Body of pancreas (tissue), 4 donors: ENCODE results near the gene C16orf78. TPM values are rescaled to one million over a fixed set of nuclear protein-coding genes. Genes with fewer than 3 reads are reported as not detected.

Experiments
- ATAC-seq: fragments of 150-250 bp; one replicate; pipeline ENCODE4 v1.9.1; 2016
- DNase-seq, 4 donors: peaks; one replicate each; pipeline ENCODE4 v3.0.0-alpha.2; 2019
- H3K27ac ChIP-seq, 4 donors: fragments of 200-600 bp; sonication (generic); 1 replicate in 3 of 4; 2 replicates in 1 of 4; pipeline versions ENCODE4 v1.5.1 to v1.6.1; 2016 to 2019; ENCODE audit warnings: mild to moderate bottlenecking in 1 of 4, mixed read lengths in 1 of 4, moderate library complexity in 1 of 4
- H3K27me3 ChIP-seq, 2 donors: fragments of 200-600 bp; sonication (generic); one replicate each; pipeline ENCODE4 v1.6.0; 2016; ENCODE audit warnings: mild to moderate bottlenecking in 1 of 2
- H3K36me3 ChIP-seq, 2 donors: fragments of 200-600 bp; sonication (generic); replicated peaks in 1 of 2; 2 replicates each; pipeline ENCODE4 v1.5.1; 2016; ENCODE audit warnings: low read depth in 2 of 2; ENCODE audit not compliant: insufficient read depth in 1 of 2
- H3K4me1 ChIP-seq: fragments of 200-600 bp; sonication (generic); one replicate; pipeline ENCODE4 v1.6.0; 2016
- H3K4me3 ChIP-seq, 2 donors: fragments of 200-600 bp; sonication (generic); 1 replicate in 1 of 2; 2 replicates in 1 of 2; pipeline ENCODE4 v1.5.1; 2016 to 2019
- H3K9me3 ChIP-seq, 3 donors: fragments of 200-600 bp; sonication (generic); 1 replicate in 2 of 3; 2 replicates in 1 of 3; pipeline ENCODE4 v1.5.1; 2016
- POLR2A ChIP-seq, 3 donors: fragments of 450-650 bp; IDR thresholded peaks; one replicate each; pipeline ENCODE4 v1.6.1; 2016; ENCODE audit warnings: antibody characterized with exemption in 3 of 3, mild to moderate bottlenecking in 2 of 3
- WGBS, 2 donors: methylation state at CpG; one replicate each; pipeline ENCODE4 v1.1.5; 2017; 5-methylcytosine and 5-hydroxymethylcytosine counted together
- intact Hi-C: fragments of 100-400 bp; cut with DNase I; formaldehyde crosslinking; loops from one replicate; pipeline ENCODE4 v1.15.1; 2023
- total RNA-seq, 2 donors: library from RNA; depleted of rRNA; stranded (reverse); fragments of >200 nt; gene quantifications; one replicate each; pipeline ENCODE4 v1.1.0, GENCODE V29; 2016
- TF ChIP-seq, protein P1 (sequence below), 7 experiments: fragments of 450-650 bp in 4 of 7; fragments of 200-600 bp in 3 of 7; sonication (generic) in 3 of 7; IDR thresholded peaks; one replicate each; pipeline ENCODE4 v1.5.1; 2016 to 2019; ENCODE audit warnings: antibody characterized with exemption in 7 of 7

C16orf78 gene
- total RNA-seq, 2 donors from 2014 or later = not detected

DNA sequence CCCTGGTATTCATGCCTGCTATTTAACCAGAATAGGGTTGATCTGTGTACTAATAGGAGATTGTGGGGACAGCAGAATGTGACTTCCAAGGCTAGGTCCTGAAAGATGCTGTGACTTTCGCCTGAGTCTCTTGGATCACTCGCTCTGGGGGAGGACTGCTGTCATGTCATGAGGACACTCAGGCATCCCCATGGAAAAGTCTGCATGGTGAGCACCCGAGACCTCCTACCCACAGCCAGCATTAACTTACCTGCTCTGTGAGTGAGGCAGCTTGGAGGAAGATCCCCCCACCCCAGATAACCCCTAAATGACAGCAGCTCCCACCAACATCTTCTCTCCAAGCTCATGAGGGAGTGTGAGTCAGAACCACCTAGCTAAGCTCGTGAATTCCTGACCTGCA lies 30.3 kb upstream of the C16orf78 start:
- no peak for TF ChIP-seq POLR2A (IDR thresholded peaks at IDR 0.05)
- TF ChIP-seq, protein P1, sequence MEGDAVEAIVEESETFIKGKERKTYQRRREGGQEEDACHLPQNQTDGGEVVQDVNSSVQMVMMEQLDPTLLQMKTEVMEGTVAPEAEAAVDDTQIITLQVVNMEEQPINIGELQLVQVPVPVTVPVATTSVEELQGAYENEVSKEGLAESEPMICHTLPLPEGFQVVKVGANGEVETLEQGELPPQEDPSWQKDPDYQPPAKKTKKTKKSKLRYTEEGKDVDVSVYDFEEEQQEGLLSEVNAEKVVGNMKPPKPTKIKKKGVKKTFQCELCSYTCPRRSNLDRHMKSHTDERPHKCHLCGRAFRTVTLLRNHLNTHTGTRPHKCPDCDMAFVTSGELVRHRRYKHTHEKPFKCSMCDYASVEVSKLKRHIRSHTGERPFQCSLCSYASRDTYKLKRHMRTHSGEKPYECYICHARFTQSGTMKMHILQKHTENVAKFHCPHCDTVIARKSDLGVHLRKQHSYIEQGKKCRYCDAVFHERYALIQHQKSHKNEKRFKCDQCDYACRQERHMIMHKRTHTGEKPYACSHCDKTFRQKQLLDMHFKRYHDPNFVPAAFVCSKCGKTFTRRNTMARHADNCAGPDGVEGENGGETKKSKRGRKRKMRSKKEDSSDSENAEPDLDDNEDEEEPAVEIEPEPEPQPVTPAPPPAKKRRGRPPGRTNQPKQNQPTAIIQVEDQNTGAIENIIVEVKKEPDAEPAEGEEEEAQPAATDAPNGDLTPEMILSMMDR (IDR thresholded peaks at IDR 0.05) = no peak
- DNase-seq = no peak
- WGBS, 2 donors = 37 to 43% methylated on average over 1 to 4 of the region's 4 CpGs
- no peaks in the 10 kb centered on the region for H3K9me3 ChIP-seq
- no peaks in the 10 kb centered on the region for H3K36me3 ChIP-seq
- ATAC-seq = no peak
- intact Hi-C loops = no loop called here
- peaks cover 0 to 4% of the 10 kb centered on the region in 2 donors for H3K27me3 ChIP-seq
- H3K27ac ChIP-seq = no peak overlapping the region
- no peaks in the 10 kb centered on the region for H3K4me1 ChIP-seq
- H3K4me3 ChIP-seq = no peak overlapping the region

GRCh38 chr16:49344401-49344800 lies 29.2 kb upstream of the C16orf78 start:
- H3K27me3 ChIP-seq = peaks cover 0 to 4% of the 10 kb centered on the region in 2 donors
- DNase-seq = no peak
- TF ChIP-seq, protein P1 (IDR thresholded peaks at IDR 0.05) = no peak
- no peak for TF ChIP-seq POLR2A (IDR thresholded peaks at IDR 0.05)
- no peak for ATAC-seq
- no peaks in the 10 kb centered on the region for H3K4me1 ChIP-seq
- H3K27ac ChIP-seq = no peak overlapping the region
- WGBS, 2 donors = 67 to 75% methylated on average over 4 to 5 of the region's 5 CpGs
- no peak overlapping the region for H3K4me3 ChIP-seq
- intact Hi-C loops = no loop called here
- no peaks in the 10 kb centered on the region for H3K36me3 ChIP-seq
- no peaks in the 10 kb centered on the region for H3K9me3 ChIP-seq

GRCh38 chr16:49345829-49346228 lies 27.8 kb upstream of the C16orf78 start:
- Histone ChIP-seq H3K9me3 (no peaks in the 10 kb centered on the region), H3K27me3 (peaks cover 0 to 4% of the 10 kb centered on the region in 2 donors), H3K4me3 (no peak overlapping the region), H3K27ac (no peak overlapping the region), H3K4me1 (no peaks in the 10 kb centered on the region), H3K36me3 (no peaks in the 10 kb centered on the region)
- 28 to 29% methylated on average over 4 of the region's 4 CpGs for WGBS, 2 donors
- ATAC-seq = no peak
- TF ChIP-seq, protein P1 (IDR thresholded peaks at IDR 0.05) = no peak
- intact Hi-C loops = loop anchor here (5.0 kb wide), 1 partner anchor 659 kb away; no protein-coding TSS in a partner anchor
- no peak for DNase-seq

DNA sequence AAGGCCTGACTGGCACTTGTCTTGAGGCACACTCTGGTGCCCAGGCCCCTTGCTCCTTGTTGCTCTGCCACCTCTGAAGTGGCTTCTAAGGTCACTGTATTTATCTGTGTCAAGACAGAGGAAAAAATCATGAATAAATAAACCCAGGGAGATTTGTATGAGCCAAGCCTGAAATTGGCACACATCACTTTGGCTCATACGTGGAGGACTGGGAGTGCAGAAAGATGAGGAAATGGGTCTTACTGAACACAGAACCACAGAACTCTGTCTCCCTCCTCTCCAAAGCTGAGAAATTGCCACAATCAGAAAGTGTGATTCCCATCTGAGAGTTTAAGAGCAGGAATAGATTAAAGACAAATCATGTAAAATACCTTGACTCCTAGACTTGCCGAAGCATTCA lies 27.1 kb upstream of the C16orf78 start:
- H3K9me3 ChIP-seq = no peaks in the 10 kb centered on the region
- no peak for TF ChIP-seq POLR2A (IDR thresholded peaks at IDR 0.05)
- TF ChIP-seq, protein P1 (IDR thresholded peaks at IDR 0.05) = no peak
- H3K27ac ChIP-seq = no peak overlapping the region
- no peak for ATAC-seq
- no peaks in the 10 kb centered on the region for H3K36me3 ChIP-seq
- no peak for DNase-seq
- H3K27me3 ChIP-seq = peaks cover 0 to 4% of the 10 kb centered on the region in 2 donors
- intact Hi-C loops = loop anchor here (5.0 kb wide), 1 partner anchor 659 kb away; no protein-coding TSS in a partner anchor
- no peaks in the 10 kb centered on the region for H3K4me1 ChIP-seq
- WGBS, 2 donors = 47 to 51% methylated on average over 2 of the region's 2 CpGs
- no peak overlapping the region for H3K4me3 ChIP-seq

DNA sequence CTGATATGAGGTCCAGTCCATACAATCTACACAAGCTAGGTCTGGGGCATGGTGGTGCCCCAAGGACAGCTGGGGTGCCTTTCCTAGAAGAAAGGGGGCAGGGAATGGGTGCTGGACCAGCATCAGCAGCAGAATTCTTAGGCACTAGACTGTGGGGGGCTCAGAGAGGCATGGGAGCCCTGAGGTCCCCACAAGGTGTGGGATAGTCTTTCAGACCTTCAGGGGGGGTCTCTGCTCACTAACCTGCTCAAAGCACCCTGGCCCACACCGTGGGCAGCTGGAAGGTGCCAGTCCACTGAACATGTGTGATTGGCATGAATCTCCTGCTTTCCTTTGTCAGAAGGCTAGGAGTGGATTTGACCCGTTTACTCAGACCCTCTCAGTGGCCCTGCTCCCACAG lies 26.1 kb upstream of the C16orf78 start:
- intact Hi-C loops = loop anchor here (5.0 kb wide), 1 partner anchor 660 kb away; no protein-coding TSS in a partner anchor
- H3K9me3 ChIP-seq = no peaks in the 10 kb centered on the region
- no peak for TF ChIP-seq POLR2A (IDR thresholded peaks at IDR 0.05)
- TF ChIP-seq, protein P1 (IDR thresholded peaks at IDR 0.05) = no peak

More for the DNA sequence above, 26.1 kb upstream of the C16orf78 start:
- no peaks in the 10 kb centered on the region for H3K4me1 ChIP-seq
- no peak for ATAC-seq
- no peaks in the 10 kb centered on the region for H3K27me3 ChIP-seq
- no peak overlapping the region for H3K27ac ChIP-seq
- H3K36me3 ChIP-seq = no peaks in the 10 kb centered on the region
- 55% methylated on average over 2 of the region's 2 CpGs; no CpG with 5 or more reads in 1 of the 2 donors for WGBS, 2 donors
- no peak overlapping the region for H3K4me3 ChIP-seq
- no peak for DNase-seq
